ENCODE results near the gene NCS1.

NCS1 gene

GRCh38 chr9:130176760-130177159 lies 4.6 kb downstream of the NCS1 start:
- no peaks in the 10 kb centered on the region for H3K9me3 Mint-ChIP-seq
- no peaks in the 10 kb centered on the region for H3K4me1 Mint-ChIP-seq (ENCODE audit: low read depth)
- no peaks in the 10 kb centered on the region for H3K36me3 Mint-ChIP-seq (ENCODE audit: low read depth)
- no peak overlapping the region for H3K27ac Mint-ChIP-seq
- no peak overlapping the region for H3K4me3 Mint-ChIP-seq
- H3K27me3 Mint-ChIP-seq (ENCODE audit: low read depth) = peaks cover 20% of the 10 kb centered on the region

GRCh38 chr9:130177898-130178805 lies 5.9 kb downstream of the NCS1 start:
- Mint-ChIP-seq H3K27me3 (ENCODE audit: low read depth) (peaks cover 18% of the 10 kb centered on the region), H3K4me3 (no peak overlapping the region), H3K36me3 (ENCODE audit: low read depth) (no peaks in the 10 kb centered on the region), H3K27ac (no peak overlapping the region), H3K4me1 (ENCODE audit: low read depth) (no peaks in the 10 kb centered on the region), H3K9me3 (no peaks in the 10 kb centered on the region)

GRCh38 chr9:130179331-130179907 lies 7.2 kb downstream of the NCS1 start:
- no peaks in the 10 kb centered on the region for H3K36me3 Mint-ChIP-seq (ENCODE audit: low read depth)
- peaks cover 5% of the 10 kb centered on the region for H3K27me3 Mint-ChIP-seq (ENCODE audit: low read depth)
- H3K27ac Mint-ChIP-seq = no peak overlapping the region
- H3K4me1 Mint-ChIP-seq (ENCODE audit: low read depth) = no peaks in the 10 kb centered on the region
- H3K4me3 Mint-ChIP-seq = no peak overlapping the region
- H3K9me3 Mint-ChIP-seq = no peaks in the 10 kb centered on the region

DNA sequence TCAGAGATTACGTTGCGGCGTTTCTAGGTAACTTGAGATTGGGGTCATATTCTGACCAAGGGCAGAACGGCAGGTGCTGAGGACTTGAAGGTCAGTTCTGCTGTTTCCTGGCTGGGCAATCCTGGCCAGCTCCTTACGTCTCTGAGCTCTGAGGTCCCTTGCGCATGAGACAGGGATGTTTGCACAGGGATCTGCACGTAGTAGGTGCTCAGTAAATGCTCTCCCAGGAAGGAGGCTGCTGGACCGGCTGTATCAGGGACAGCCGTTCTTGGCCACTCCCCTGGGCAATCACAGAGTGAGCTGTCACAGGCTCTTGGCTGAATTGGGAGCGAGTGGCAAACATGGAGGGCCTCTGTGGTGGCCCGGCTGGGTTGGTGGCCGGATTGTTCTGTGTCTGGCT lies 8.3 kb downstream of the NCS1 start:
- Mint-ChIP-seq H3K4me1 (ENCODE audit: low read depth) (no peaks in the 10 kb centered on the region), H3K36me3 (ENCODE audit: low read depth) (no peaks in the 10 kb centered on the region), H3K9me3 (no peaks in the 10 kb centered on the region), H3K4me3 (no peak overlapping the region), H3K27ac (no peak overlapping the region), H3K27me3 (ENCODE audit: low read depth) (no peaks in the 10 kb centered on the region)

DNA sequence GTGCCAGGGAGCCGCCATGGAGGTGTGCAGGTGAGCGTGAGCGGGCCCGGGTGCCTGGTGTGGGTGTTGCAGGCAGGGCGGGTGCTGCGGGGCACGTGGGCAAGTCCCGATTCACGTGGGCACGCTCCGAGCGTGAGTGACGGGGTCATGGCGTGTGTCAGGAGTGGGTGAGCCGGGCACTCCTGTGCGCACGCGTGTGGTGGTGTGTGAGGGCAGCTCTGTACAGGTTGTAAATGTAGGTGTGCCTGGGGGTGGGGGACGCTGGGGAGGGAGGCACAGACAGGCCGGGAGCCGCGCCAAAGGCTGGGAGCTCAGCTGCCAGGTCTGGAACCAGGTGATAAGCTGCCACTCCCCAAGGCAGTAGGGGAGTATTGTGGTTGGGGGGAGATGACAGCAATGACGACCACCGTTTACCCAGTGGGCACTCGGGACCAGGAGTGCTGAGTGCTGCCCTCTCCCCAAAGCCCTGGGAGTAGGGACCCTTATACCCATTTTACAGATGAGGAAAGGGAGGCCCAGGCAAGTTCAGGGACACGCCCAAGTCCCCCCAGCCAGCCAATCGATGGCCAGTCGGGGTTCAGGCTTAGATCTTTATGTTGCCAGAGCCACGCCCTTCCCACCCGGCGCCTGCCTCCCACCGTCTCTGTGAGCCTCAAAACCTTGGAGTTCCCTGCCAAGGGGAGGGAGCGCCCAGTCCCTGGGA lies 9.6 kb downstream of the NCS1 start:
- no peak overlapping the region for H3K4me3 Mint-ChIP-seq
- no peaks in the 10 kb centered on the region for H3K36me3 Mint-ChIP-seq (ENCODE audit: low read depth)
- H3K27me3 Mint-ChIP-seq (ENCODE audit: low read depth) = no peaks in the 10 kb centered on the region
- no peaks in the 10 kb centered on the region for H3K9me3 Mint-ChIP-seq
- H3K4me1 Mint-ChIP-seq (ENCODE audit: low read depth) = no peaks in the 10 kb centered on the region
- no peak overlapping the region for H3K27ac Mint-ChIP-seq

DNA sequence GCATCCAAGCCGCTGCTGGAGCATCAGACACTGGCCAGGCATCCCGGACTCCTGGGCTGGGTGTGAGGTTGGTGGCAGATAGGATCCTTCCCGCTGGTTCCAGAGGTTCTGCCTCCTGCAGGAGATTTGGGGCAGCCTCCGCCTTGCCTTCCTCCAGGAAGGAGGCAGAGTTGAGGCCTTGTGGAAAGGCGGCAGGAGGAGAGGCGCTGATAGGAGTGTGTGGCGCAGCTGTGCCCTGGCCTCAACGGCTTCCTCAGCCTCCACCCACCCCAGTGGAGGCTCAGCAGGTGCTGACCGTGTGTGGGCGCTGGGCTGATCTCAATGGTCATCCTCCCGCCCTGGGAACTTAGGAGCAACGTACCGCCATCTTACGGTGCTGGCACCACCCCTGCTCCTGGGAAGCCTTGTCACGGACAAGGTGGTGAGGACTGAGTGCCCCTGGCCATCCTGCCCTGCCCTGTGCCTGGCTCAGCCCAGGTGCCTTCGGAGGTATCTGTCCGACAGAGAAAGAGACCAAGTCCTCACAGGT lies 10.2 kb downstream of the NCS1 start:
- Mint-ChIP-seq H3K9me3 (no peaks in the 10 kb centered on the region), H3K27ac (no peak overlapping the region), H3K4me3 (no peak overlapping the region), H3K36me3 (ENCODE audit: low read depth) (no peaks in the 10 kb centered on the region), H3K4me1 (ENCODE audit: low read depth) (no peaks in the 10 kb centered on the region), H3K27me3 (ENCODE audit: low read depth) (no peaks in the 10 kb centered on the region)

GRCh38 chr9:130183133-130183762 lies 11.0 kb downstream of the NCS1 start:
- H3K4me1 Mint-ChIP-seq (ENCODE audit: low read depth) = no peaks in the 10 kb centered on the region
- H3K36me3 Mint-ChIP-seq (ENCODE audit: low read depth) = no peaks in the 10 kb centered on the region
- no peaks in the 10 kb centered on the region for H3K27me3 Mint-ChIP-seq (ENCODE audit: low read depth)
- no peak overlapping the region for H3K4me3 Mint-ChIP-seq
- H3K9me3 Mint-ChIP-seq = no peaks in the 10 kb centered on the region
- no peak overlapping the region for H3K27ac Mint-ChIP-seq

- Mint-ChIP-seq H3K27ac (no peak overlapping the region), H3K9me3 (no peaks in the 10 kb centered on the region), H3K36me3 (ENCODE audit: low read depth) (no peaks in the 10 kb centered on the region), H3K4me1 (ENCODE audit: low read depth) (no peaks in the 10 kb centered on the region), H3K4me3 (no peak overlapping the region), H3K27me3 (ENCODE audit: low read depth) (no peaks in the 10 kb centered on the region)
Observed at GRCh38 chr9:130185017-130185416, 12.8 kb downstream of the NCS1 start.

DNA sequence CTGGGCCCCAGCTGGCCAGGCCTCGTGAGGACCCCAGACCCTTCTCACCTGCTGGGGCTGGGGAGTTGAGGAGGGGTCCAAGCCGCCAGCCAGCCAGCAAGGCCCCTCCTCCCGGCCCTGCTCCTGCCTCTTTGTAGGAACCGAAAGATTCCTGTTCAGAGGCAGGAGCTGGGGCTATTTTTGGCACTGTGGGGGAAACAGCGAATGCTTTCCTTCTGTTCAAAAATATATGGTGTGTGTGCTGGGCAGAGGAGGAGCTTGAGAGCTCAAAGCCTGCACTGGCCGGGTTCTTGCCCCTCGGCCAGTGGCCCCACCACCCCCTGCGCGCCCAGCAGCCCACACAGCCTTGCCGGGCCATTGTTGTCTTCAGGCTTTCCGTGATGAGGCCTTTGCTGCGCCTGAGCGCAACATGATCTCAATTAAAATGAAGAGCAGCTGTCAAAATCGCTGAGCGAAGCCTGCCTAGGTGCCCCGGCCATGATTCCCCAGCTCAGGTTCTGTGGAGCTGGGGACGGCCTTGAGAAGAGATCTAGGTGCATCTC lies 13.4 kb downstream of the NCS1 start:
- Mint-ChIP-seq H3K36me3 (ENCODE audit: low read depth) (no peaks in the 10 kb centered on the region), H3K9me3 (no peaks in the 10 kb centered on the region), H3K27me3 (ENCODE audit: low read depth) (no peaks in the 10 kb centered on the region), H3K4me1 (ENCODE audit: low read depth) (no peaks in the 10 kb centered on the region), H3K4me3 (no peak overlapping the region), H3K27ac (no peak overlapping the region)

- H3K36me3 Mint-ChIP-seq (ENCODE audit: low read depth) = no peaks in the 10 kb centered on the region
- H3K4me3 Mint-ChIP-seq = no peak overlapping the region
- H3K4me1 Mint-ChIP-seq (ENCODE audit: low read depth) = no peaks in the 10 kb centered on the region
- H3K27me3 Mint-ChIP-seq (ENCODE audit: low read depth) = no peaks in the 10 kb centered on the region
- H3K27ac Mint-ChIP-seq = no peak overlapping the region
- no peaks in the 10 kb centered on the region for H3K9me3 Mint-ChIP-seq
Observed at GRCh38 chr9:130186051-130186450, 13.8 kb downstream of the NCS1 start.

- no peaks in the 10 kb centered on the region for H3K27me3 Mint-ChIP-seq (ENCODE audit: low read depth)
- no peak overlapping the region for H3K27ac Mint-ChIP-seq
- no peak overlapping the region for H3K4me3 Mint-ChIP-seq
- no peaks in the 10 kb centered on the region for H3K36me3 Mint-ChIP-seq (ENCODE audit: low read depth)
- no peaks in the 10 kb centered on the region for H3K4me1 Mint-ChIP-seq (ENCODE audit: low read depth)
- H3K9me3 Mint-ChIP-seq = no peaks in the 10 kb centered on the region
Observed at GRCh38 chr9:130186839-130187522, 14.8 kb downstream of the NCS1 start.

DNA sequence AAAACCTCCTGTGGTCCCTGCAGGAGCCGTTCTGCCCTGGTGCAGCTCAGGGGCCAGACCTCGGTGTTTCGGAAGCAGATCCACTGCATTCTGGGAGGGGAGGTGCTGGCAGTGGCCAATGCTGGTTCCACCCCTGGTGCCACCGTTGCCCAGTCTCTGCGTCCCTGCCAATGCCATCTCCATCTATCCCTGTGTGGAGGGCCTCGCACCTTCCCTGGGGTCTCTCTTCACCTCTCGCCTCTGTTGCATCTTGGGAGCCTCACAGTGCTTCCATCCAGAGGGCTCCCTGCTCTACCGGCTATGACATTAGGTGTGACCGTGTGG lies 15.3 kb downstream of the NCS1 start:
- H3K36me3 Mint-ChIP-seq (ENCODE audit: low read depth) = no peaks in the 10 kb centered on the region
- H3K4me3 Mint-ChIP-seq = no peak overlapping the region
- no peak overlapping the region for H3K27ac Mint-ChIP-seq
- H3K9me3 Mint-ChIP-seq = no peaks in the 10 kb centered on the region
- no peaks in the 10 kb centered on the region for H3K27me3 Mint-ChIP-seq (ENCODE audit: low read depth)
- H3K4me1 Mint-ChIP-seq (ENCODE audit: low read depth) = no peaks in the 10 kb centered on the region

GRCh38 chr9:130188860-130189481 lies 16.8 kb downstream of the NCS1 start:
- H3K36me3 Mint-ChIP-seq (ENCODE audit: low read depth) = no peaks in the 10 kb centered on the region
- H3K27me3 Mint-ChIP-seq (ENCODE audit: low read depth) = no peaks in the 10 kb centered on the region
- H3K4me3 Mint-ChIP-seq = no peak overlapping the region
- H3K9me3 Mint-ChIP-seq = no peaks in the 10 kb centered on the region
- no peaks in the 10 kb centered on the region for H3K4me1 Mint-ChIP-seq (ENCODE audit: low read depth)
- no peak overlapping the region for H3K27ac Mint-ChIP-seq
